ENCODE measurements around the gene CPNE4.

The CPNE4 gene

GRCh38 chr3:131730581-131730980, 304.2 kb downstream of the CPNE4 start:
- DNase-seq = no peak

DNA sequence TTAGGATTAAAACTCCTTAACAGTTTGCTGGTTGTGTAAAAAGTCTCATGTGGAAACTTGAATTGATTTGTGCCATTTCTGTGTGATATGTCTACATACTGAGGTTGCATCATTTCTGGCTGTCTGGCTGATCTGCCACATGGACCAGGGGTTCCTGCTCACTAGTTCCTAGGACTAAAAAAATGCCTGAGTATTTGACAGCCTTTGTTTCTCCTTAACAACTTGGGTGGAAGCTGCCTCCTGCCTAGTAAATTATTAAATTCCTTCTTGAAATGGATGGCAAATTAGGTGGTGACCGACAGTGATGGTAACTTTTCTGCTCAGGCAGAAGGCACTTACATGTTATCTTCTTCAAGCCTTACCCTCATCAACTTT, 305.2 kb downstream of the CPNE4 start:
- no peak for DNase-seq

DNA sequence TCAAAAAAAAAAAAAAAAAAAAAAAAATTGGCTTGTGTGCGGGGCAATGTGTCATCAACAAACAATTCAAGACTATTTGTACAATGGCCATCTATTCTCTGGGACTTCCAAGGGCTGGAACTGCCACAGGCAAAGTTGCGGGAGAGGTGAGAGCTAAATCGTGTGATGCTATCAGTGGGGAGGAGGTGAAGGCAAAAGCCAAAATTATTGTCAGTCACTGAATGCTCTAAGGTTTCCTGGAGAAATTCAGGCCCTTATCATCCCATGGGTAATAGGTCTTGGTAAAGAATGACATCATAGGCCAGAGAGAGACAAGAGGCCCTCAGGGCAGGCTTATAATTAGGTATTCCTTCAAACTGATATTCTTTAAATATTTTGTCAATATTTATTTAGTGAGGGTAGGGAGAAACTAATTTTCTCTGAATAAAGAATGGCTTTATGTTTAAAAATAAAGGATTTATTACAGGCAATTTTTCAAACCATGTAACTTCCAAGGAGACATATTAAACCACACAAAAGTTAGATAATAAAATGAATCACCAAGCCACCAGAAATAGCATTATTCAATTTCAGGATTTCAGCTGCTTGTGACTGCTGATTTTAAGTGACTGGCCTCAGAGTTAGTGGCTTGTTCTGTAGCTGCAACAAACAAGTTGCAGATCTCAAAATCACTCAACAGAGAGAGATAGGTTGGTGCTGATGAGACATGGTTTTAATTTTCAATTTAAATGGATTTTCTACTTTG, 305.7 kb downstream of the CPNE4 start:
- DNase-seq = no peak

DNA sequence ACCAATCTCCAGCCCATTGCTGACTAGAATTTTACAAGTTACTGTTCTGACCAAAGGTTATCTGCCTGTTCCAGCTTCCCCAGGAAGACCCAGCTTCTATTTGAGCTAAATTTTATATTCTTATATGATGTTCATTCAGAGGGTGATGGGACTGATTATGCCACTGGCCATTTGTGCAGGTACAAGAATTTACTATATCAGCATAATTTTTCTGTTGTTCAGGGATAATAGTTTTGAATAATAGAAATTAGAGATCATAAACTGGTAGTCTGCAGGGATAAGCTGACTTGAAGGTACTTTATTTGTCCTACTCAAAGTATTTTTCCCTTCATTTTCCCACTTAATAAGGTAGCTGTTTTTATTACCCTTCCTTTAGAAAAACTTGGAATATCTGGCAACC, 309.4 kb downstream of the CPNE4 start:
- DNase-seq = no peak

DNA sequence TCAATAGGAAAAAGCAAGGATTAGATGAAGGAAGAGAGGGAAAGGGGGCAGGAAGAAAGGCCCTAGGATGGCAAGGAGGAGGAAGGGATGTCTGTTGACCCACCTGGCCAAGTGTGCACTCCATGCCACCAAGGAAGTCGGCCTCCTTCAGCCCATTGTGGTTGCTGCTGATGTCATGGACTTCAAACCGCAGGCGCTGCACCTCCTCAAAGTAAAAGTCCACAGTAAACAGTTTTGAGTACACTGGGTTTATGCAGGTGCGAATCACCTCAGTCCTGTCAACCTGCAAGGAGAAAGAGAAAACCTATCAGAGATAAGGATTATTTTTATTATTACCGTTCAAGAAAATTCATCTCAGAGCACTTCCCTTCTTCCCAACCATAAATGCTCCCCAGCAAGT, 311.5 kb downstream of the CPNE4 start:
- no peak for DNase-seq

DNA sequence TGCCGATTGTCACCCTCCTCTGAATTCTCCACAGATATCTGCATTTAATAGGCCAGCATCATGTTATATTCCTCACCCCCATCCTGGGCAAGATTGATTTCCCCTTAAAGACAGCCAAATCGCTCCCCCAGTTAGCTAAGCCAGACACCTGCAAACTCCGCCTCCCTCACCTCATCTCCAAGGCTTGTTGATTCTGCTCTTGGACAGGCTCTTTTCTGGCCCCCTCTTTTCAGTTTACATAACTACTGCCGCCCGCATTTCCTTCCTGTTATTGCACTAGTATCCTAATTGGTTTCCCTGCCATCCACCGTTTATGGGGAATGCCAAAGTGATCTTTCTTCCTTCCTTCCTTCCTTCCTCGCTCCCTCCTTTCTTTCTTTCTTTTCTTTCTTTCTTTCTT, 317.3 kb downstream of the CPNE4 start:
- no peak for DNase-seq

DNA sequence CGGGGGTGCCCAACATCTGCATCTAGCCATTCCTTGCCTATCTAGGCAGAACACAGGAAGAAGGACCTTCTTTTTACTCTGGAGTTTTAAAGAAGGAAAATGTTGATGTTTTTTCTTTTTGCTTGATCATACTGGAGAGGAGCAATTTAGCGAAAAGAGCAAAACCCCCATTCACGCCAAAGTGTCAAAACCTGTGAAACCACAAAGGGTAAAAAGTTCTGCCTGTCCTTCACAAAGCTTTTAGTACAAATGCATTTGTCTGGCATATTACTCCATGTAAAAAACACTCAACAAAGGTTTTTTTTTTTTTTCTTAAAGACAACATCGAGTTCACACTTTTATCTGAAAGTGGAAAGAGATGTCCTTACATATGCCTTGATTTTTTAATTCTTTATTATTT, 317.9 kb downstream of the CPNE4 start:
- no peak for DNase-seq

- no peak for DNase-seq
Measured at GRCh38 chr3:131716007-131716406, 318.8 kb downstream of the CPNE4 start.

DNA sequence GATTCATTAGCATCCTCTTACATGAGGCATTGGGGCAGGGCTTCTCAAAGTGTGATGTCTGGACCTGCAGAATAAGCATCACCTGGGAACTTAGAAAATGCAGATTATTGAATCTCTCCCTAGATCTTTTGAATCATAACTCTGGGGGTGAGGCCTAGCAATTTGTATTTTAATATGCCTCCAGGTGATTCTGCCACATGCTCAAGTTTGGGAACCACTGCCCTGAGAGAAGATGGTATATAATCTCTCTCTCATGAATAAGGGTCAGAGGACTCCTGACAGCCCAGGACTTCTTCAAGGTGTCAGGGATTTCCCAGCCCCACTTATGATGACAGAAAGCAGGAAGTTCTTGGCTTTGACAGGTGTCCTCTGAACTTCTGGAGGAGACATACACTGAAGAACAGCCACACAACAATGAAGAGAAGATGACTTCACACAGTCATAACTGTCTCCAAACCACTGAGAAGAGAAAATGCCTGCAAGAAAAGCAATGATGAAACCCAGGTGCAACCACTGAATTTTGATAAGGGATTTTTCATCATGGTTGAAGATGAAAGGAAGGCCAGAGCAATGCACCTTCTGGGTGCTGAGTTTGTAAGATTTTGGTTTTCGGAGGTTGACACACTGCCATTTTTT, 320.1 kb downstream of the CPNE4 start:
- no peak for DNase-seq

- DNase-seq = no peak
Measured at GRCh38 chr3:131713416-131714123, 321.2 kb downstream of the CPNE4 start.

DNA sequence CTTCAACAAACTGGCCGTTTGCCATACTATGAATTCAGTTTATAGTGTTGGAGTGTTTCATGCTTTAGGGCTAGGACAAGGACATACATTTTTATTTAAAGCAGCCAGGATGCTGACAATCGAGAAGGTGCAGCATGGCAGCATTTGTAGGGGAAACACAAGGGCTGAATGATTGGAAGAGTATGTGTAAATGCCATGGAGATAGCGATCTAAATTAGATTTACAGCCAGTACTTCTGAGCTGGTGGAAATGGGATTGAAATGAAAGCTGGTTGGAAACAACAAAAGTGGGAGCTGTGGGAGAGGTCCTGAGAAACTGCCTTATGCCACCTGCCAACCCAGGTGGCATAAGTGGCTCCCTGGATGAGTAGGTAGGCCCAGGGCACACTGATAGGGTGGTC, 322.2 kb downstream of the CPNE4 start:
- DNase-seq = no peak

DNA sequence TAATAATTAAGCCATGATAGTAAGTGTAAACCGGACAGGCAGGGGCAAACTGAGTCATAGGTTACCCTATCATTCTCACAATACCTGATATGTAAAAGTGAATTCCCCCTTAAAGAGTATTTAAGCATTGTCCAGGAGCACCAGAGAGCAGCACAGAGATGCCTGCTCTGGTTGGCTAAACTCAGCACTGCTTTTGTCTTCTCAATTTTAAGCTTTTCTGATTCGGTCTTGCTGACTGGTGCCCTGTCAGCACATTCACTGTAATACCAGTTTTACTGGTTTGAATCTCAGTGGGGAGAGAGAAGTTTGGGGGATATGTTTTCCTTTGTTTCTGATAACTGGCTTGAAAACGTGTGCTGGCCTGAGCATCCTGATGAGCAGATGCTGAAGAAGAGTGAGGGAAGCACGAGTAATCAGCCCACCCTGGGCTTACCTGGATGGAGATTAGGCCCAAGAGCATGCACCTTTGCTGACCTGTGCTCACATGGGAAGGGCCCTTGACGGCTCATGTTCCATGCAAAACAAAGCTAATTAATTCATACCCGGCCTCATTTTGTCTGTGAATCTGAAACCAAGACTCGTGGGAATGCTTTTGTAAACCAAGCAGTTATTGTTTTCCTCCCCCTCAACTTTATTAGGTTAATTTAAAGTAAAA, 323.6 kb downstream of the CPNE4 start:
- no peak for DNase-seq

GRCh38 chr3:131708241-131708640, 326.6 kb downstream of the CPNE4 start:
- DNase-seq = no peak

GRCh38 chr3:131705558-131706051, 329.2 kb downstream of the CPNE4 start:
- DNase-seq = no peak

GRCh38 chr3:131705099-131705498, 329.7 kb downstream of the CPNE4 start:
- DNase-seq = no peak

DNA sequence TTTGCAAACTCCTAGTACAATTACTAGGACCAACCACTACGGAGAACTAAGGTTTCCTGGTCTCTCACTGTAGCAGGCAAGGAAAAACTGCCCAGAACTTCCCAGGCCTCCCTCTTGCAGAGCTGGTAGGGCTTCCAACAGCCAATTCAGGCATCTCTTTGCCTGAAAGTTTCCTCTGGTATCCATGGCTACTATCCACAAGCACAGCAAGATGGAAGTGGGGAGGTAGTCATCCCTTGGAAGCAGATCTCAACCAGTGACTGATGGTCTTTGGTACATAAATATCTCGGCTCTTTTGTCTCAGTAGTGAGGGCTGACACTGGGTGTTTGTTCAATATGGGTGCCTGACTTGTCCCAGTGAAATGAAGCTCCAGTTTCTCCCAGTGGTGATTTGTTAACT, 330.7 kb downstream of the CPNE4 start:
- DNase-seq = no peak

DNA sequence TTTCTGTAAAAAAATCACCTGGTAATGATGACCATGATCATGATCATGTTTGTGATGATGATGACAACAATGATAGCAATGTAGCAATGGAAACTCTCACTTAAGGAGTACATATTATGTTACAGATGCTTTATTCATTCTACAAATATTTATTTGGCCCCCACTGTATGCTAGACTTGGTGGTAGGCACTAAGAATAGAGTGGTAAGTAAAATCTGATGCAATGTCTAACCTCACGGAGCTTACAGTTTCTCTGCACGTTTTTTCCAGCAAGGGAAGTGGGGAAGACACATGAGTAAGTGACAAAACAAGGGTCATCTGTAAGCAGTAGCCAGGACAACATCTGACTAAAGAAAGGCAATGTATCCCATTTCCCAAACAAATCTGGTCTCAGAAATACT, 332.7 kb downstream of the CPNE4 start:
- no peak for DNase-seq

GRCh38 chr3:131701153-131701770, 333.6 kb downstream of the CPNE4 start:
- DNase-seq = no peak

DNA sequence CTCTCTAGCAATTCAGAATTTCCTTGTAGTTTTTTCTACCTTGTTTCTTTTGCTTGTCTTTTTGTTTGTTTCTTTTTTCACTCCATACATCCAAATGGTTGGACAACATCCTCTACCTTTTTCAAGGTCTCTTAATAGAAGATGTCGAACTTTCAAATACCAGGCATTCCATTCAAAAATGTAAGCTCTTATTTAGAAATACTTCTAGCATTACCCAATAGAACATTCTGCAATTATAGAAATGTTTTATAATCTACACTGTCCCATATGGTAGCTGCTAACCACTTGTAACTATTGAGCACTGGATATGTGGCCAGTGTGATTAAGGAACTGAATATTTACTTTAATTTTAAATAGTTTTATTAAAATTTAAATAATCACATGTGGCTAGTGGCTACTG, 335.8 kb downstream of the CPNE4 start:
- DNase-seq = no peak

- no peak for DNase-seq
Measured at GRCh38 chr3:131694376-131694775, 340.4 kb downstream of the CPNE4 start.

DNA sequence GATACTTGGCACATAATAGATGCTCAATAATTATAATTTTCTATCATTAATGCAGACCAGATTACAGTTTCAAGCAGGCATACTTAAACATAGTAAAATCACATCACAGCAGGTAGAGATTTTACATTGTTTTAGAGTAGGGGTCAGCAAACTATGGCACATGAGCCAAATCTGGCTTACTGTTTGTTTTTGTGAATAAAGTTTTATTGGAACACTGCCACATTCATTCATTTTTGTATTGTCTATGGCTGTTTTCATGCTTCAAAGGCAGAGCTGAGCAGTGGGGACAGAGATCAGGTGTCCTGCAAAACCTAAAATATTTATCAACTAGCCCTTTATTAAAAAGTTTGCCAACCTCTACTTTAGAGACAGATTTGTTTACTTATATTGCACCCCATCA, 342.5 kb downstream of the CPNE4 start:
- no peak for DNase-seq

DNA sequence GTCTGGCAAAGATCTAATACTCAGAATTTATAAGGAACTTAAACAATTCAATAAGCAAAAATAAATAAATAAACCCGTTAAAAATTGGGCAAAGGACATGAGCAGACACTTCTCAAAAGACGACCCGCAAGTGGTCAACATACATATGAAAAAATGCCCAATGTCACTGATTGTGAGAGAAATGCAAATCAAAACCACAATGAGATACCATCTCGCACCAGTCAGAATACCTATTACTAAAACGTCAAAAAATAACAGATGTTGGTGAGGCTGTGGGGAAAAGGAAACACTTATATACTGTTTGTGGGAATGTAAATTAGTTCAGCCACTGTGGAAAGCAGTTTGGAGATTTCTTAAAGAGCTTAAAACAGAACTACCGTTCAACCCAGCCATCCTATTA, 344.0 kb downstream of the CPNE4 start:
- no peak for DNase-seq

DNA sequence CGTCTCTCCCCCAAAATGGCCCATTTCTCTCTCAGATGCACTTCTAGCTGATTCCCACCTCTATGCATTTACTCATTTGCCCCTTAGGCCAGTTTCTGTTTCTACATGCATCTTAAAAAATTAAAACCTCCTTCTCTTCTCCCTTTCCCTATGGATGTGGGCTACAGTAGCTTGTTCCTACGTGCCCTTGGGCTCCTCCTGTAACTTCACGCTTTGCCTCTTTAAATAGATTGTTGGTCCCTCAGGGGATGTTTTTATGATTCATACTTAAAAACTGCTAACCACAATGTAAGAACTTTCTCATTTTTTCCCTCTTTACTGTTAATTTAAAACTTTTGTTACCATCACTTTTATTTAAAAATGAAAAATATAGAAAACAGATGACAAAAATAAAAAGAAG, 346.4 kb downstream of the CPNE4 start:
- DNase-seq = no peak

Measured in NCI-H187 (cell line).